SU-DHL-6 (cell line): ENCODE measurements around the gene CLEC17A.

ENCODE experiments used
- H2AFZ ChIP-seq: fragments of 200-600 bp; sonication (generic); 2 replicates; pipeline ENCODE4 v1.6.1; 2014; ENCODE audit warnings: low read depth, mild to moderate bottlenecking, moderate library complexity, mixed read lengths, antibody characterized with exemption, low read length; ENCODE audit not compliant: severe bottlenecking
- H3F3A ChIP-seq: fragments of 200-600 bp; shearing (Covaris generic); 2 replicates; pipeline ENCODE4 v1.6.0; 2016; ENCODE audit warnings: antibody characterized with exemption, mild to moderate bottlenecking; ENCODE audit not compliant: insufficient read depth
- H3K27ac ChIP-seq: fragments of 200-600 bp; sonication (generic); 2 replicates; pipeline ENCODE4 v1.5.1; 2016; ENCODE audit warnings: low read depth, mild to moderate bottlenecking, low read length, moderate library complexity, mixed read lengths
- H3K27me3 ChIP-seq: fragments of 200-600 bp; sonication (generic), shearing (Covaris generic); 2 replicates; pipeline ENCODE4 v1.6.0; 2014; ENCODE audit warnings: mild to moderate bottlenecking, low read length
- H3K36me3 ChIP-seq: fragments of 200-600 bp; sonication (generic); 2 replicates; pipeline ENCODE4 v1.6.1; 2014; ENCODE audit warnings: mild to moderate bottlenecking, low read length, mixed read lengths
- H3K4me2 ChIP-seq: fragments of 300-600, 200-600 bp; shearing (Covaris generic), sonication (generic); 2 replicates; pipeline ENCODE4 v1.6.0; 2014; ENCODE audit warnings: low read length, low read depth, mild to moderate bottlenecking; ENCODE audit not compliant: poor library complexity, severe bottlenecking
- H3K4me3 ChIP-seq: fragments of 200-600 bp; sonication (generic); 2 replicates; pipeline ENCODE4 v1.5.1; 2014; ENCODE audit warnings: antibody characterized with exemption, low read length, mild to moderate bottlenecking, mixed read lengths; ENCODE audit not compliant: insufficient read depth, poor library complexity, severe bottlenecking
- H3K79me2 ChIP-seq: fragments of 200-600 bp; sonication (generic); 2 replicates; pipeline ENCODE4 v1.6.1; 2014; ENCODE audit warnings: mild to moderate bottlenecking, low read length, moderate library complexity; ENCODE audit not compliant: insufficient read depth
- H3K9ac ChIP-seq: fragments of 200-600 bp; sonication (generic); 2 replicates; pipeline ENCODE4 v1.7.0; 2014; ENCODE audit warnings: mild to moderate bottlenecking, low read length
- H3K9me2 ChIP-seq: fragments of 200-600 bp; sonication (generic); replicated peaks from 2 replicates; pipeline ENCODE4 v1.6.1; 2014; ENCODE audit warnings: low read length; ENCODE audit not compliant: insufficient read depth
- H3K9me3 ChIP-seq: fragments of 200-600 bp; sonication (generic); 2 replicates; pipeline ENCODE4 v1.6.1; 2014; ENCODE audit warnings: low read length, mixed read lengths; ENCODE audit not compliant: insufficient read depth
- H4K20me1 ChIP-seq: fragments of 200-600 bp; sonication (generic); 2 replicates; pipeline ENCODE4 v1.6.1; 2014; ENCODE audit warnings: low read depth, mild to moderate bottlenecking, antibody characterized with exemption, low read length, moderate library complexity, mixed read lengths
- EZH2phosphoT487 ChIP-seq: fragments of 200-600 bp; sonication (generic), shearing (Covaris generic); conservative IDR thresholded peaks from 2 replicates; pipeline ENCODE4 v1.6.1; 2018; ENCODE audit warnings: mild to moderate bottlenecking, antibody characterized with exemption, low read length, moderate library complexity, mixed read lengths
- TF ChIP-seq, protein P1 (sequence below): fragments of 200-600 bp; sonication (generic); IDR thresholded peaks from one replicate; pipeline ENCODE4 v1.5.1; 2017; ENCODE audit warnings: antibody characterized with exemption, mild to moderate bottlenecking, low read length, moderate library complexity; ENCODE audit not compliant: insufficient read depth, poor library complexity, severe bottlenecking

Gene CLEC17A

DNA sequence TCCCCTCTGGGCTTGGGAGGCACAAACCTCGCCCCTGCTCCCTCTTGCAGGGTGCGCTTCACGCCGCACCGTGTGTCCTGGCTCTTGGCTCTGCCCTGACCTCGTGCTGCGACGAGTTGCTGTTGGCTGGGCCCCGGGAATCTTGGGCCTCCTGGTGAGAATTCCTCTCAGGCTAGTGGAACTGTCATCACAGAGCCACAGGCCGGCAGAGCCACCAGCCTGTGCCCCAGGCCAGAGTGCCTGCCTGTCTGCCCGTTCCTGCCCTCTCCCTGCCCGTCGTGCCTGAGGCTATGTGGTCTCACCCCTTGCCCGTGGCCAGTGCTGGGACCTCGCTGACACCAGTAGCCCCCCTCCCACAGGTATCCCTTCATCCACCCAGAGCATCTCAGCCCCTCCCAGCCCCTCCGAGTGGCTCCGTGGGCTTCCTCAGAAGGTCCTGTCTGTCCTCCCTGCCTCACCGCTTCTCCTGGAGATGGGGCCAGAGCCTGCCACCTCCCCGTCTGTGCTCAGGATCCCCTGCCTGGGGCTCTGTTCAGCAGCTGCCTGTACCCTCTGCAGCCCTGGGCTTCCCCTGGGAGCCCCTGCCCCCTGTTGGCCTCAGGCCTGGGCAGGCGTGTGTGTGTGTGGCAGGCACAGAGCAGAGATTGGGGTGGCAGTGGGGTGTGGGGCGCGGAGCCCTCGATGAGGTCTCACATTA lies 24.4 kb upstream of the CLEC17A start:
- TF ChIP-seq, protein P1, sequence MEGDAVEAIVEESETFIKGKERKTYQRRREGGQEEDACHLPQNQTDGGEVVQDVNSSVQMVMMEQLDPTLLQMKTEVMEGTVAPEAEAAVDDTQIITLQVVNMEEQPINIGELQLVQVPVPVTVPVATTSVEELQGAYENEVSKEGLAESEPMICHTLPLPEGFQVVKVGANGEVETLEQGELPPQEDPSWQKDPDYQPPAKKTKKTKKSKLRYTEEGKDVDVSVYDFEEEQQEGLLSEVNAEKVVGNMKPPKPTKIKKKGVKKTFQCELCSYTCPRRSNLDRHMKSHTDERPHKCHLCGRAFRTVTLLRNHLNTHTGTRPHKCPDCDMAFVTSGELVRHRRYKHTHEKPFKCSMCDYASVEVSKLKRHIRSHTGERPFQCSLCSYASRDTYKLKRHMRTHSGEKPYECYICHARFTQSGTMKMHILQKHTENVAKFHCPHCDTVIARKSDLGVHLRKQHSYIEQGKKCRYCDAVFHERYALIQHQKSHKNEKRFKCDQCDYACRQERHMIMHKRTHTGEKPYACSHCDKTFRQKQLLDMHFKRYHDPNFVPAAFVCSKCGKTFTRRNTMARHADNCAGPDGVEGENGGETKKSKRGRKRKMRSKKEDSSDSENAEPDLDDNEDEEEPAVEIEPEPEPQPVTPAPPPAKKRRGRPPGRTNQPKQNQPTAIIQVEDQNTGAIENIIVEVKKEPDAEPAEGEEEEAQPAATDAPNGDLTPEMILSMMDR = no peak
- TF ChIP-seq EZH2phosphoT487 = no peak
- Histone ChIP-seq H3K9ac (no peak overlapping the region), H3F3A (no peaks in the 10 kb centered on the region), H3K9me2 (no peaks in the 10 kb centered on the region), H3K36me3 (no peaks in the 10 kb centered on the region), H2AFZ (no peak overlapping the region), H3K4me2 (no peak overlapping the region), H3K27me3 (no peaks in the 10 kb centered on the region), H3K27ac (no peak overlapping the region), H3K4me3 (no peak overlapping the region), H3K9me3 (no peaks in the 10 kb centered on the region), H4K20me1 (no peaks in the 10 kb centered on the region), H3K79me2 (peaks cover 59% of the 10 kb centered on the region)

DNA sequence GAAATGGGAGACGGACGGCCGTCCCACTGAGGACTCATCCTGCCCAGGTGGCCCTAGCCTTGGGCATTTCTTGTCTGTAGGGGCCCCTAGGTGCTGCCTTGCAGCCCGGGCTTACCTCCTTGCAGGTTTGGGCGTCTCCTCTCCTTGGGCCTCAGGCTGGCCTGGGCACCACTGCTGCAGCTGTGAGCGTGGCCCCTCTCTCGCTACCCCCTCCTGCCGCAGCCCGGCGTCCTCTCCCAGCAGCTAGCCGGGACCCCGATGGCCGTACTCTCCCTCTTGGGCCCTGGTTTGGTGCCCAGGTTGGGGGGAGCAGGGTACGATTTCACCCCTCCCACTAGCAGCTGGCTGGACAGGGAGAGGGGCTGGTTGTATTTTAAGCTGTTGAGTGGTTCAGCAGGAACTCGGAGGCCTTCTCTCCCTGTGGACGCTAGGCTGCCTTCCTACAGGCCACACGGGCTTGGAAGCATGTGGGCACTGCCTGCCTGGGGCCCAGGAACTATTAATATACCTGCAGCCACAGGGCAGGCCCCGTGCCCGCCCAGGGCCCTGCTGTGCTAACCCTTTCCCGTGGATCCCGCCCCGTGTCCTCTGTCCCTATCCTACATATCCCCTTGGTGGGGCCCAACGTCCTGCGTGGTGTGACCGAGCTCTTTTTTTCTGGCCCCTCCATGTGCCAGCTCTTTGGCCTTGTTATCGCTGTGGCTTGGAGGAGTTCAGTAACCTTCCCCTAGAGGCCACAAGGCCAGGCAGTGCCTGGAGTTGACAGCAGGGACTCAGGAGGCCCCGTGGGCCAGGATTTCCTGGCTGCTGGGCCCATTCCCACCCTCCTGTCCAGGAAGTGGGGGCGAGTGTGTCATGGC lies 22.7 kb upstream of the CLEC17A start:
- no peak overlapping the region for H3K4me3 ChIP-seq
- H3K9me2 ChIP-seq = no peaks in the 10 kb centered on the region
- H3K9ac ChIP-seq = no peak overlapping the region
- H3K79me2 ChIP-seq = peaks cover 45% of the 10 kb centered on the region
- no peak overlapping the region for H3K27ac ChIP-seq
- no peaks in the 10 kb centered on the region for H3K36me3 ChIP-seq
- no peaks in the 10 kb centered on the region for H4K20me1 ChIP-seq
- no peaks in the 10 kb centered on the region for H3K27me3 ChIP-seq
- no peak overlapping the region for H3K4me2 ChIP-seq
- no peaks in the 10 kb centered on the region for H3K9me3 ChIP-seq
- no peak overlapping the region for H2AFZ ChIP-seq
- no peaks in the 10 kb centered on the region for H3F3A ChIP-seq
- TF ChIP-seq EZH2phosphoT487 = no peak
- TF ChIP-seq, protein P1 = no peak

DNA sequence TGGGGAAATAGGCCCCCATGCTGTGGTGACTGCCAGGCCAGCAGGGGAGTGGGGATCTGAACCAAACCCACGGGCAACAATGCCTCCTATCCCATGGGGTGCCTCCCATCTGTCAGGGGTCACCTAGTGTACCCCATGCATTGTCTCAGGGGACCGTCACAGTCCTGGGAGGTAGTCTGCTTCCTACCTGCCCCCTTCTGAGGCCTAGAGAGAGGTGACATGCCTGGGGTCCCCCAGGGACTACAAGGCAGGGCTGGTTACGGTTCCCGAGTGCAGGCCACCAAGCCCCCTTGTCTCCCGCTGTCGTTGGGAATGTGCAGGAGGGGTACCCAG lies 22.1 kb upstream of the CLEC17A start:
- Histone ChIP-seq H2AFZ (no peak overlapping the region), H3K4me3 (no peak overlapping the region), H3K36me3 (no peaks in the 10 kb centered on the region), H3F3A (no peaks in the 10 kb centered on the region), H4K20me1 (no peaks in the 10 kb centered on the region), H3K9ac (no peak overlapping the region), H3K79me2 (peaks cover 44% of the 10 kb centered on the region), H3K27ac (no peak overlapping the region), H3K27me3 (no peaks in the 10 kb centered on the region), H3K9me2 (no peaks in the 10 kb centered on the region), H3K9me3 (no peaks in the 10 kb centered on the region), H3K4me2 (no peak overlapping the region)
- no peak for TF ChIP-seq EZH2phosphoT487
- TF ChIP-seq, protein P1 = no peak
